Rectal smooth muscle tissue (tissue), 1 donor: Measurements from ENCODE around the gene BABAM1.
"Not testable (repeated sequence)": the region's sequence is repeated elsewhere in the genome, so short reads cannot be mapped to it uniquely, and the experiment has no call there.

Source experiments
- H3K27ac ChIP-seq: one replicate; pipeline ENCODE4 v1.7.0; 2013; ENCODE audit warnings: low read depth, low read length, inconsistent platforms
- H3K27me3 ChIP-seq: one replicate; pipeline ENCODE4 v1.7.0; 2013; ENCODE audit warnings: low read length; ENCODE audit not compliant: control insufficient read depth, insufficient read depth
- H3K36me3 ChIP-seq: one replicate; pipeline ENCODE4 v1.7.0; 2013; ENCODE audit warnings: low read length; ENCODE audit not compliant: control insufficient read depth, insufficient read depth
- H3K4me1 ChIP-seq: one replicate; pipeline ENCODE4 v1.7.0; 2013; ENCODE audit warnings: low read length; ENCODE audit not compliant: control insufficient read depth, insufficient read depth
- H3K4me3 ChIP-seq: one replicate; pipeline ENCODE4 v1.7.0; 2013; ENCODE audit warnings: low read length
- H3K9ac ChIP-seq: one replicate; pipeline ENCODE4 v1.7.0; 2013; ENCODE audit warnings: low read length

Gene BABAM1

DNA sequence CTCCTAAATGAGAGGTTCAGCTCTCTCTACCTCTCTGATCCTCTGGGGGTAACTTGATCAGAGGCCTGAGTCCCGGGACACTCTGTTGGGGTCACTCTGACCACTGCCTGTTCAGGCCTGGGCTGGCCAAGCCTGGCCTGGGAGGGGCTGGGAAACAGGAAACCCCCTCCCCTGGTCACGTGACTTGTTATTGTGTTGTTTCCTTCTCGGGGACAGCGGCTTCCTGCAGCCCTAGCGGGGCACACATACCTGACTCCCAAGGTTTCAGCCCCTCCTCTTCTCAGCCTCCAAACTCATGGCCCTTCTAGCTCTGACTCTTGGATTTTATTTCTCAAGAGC lies 2.6 kb upstream of the BABAM1 start, which contains the start of gene USHBP1:
USHBP1 (minus strand) TSS at position 105 of the 339 bp plus-strand sequence. CDS start 446 bp downstream, outside the sequence.
- H3K9ac ChIP-seq: no peak within 1 kb of the TSS

DNA sequence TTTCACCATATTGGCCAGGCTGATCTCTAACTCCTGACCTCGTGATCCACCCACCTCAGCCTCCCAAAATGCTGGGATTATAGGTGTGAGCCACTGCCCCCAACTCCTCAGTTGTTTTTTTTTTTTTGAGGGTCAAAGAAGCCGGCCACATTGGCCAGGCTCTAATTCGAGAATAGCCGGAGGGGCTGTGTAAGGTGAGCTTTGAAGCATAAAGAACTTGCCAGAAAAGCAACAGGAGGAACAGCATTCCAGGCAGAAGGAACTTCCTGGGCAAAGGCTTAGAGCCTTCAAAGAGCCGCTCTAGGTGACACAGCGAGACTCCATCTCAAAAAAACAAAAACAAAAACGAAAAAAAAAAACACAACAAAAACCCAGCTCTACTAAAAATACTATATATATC lies 1.2 kb upstream of the BABAM1 start:
- H3K27me3 ChIP-seq: no peaks in the 10 kb centered on the region
- no peak overlapping the region for H3K4me3 ChIP-seq
- H3K9ac ChIP-seq: no peak overlapping the region
- H3K36me3 ChIP-seq: peaks cover 2% of the 10 kb centered on the region
- H3K27ac ChIP-seq: no peak overlapping the region
- peaks cover 6% of the 10 kb centered on the region for H3K4me1 ChIP-seq

More for the DNA sequence above, 2.6 kb upstream of the BABAM1 start, which contains the start of gene USHBP1:
- H3K27me3 ChIP-seq: no peaks in the 10 kb centered on the region
- no peak within 1 kb of the TSS for H3K27ac ChIP-seq
- H3K4me1 ChIP-seq: peaks cover 6% of the 10 kb centered on the region
- H3K4me3 ChIP-seq: peak within 1 kb of the TSS; percentile 10
- no peaks in the 10 kb centered on the region for H3K36me3 ChIP-seq

GRCh38 chr19:17266589-17266974 lies 661 bp upstream of the BABAM1 start:
- Histone ChIP-seq H3K36me3 (peaks cover 8% of the 10 kb centered on the region), H3K27ac (peak overlapping the region; percentile 79), H3K27me3 (no peaks in the 10 kb centered on the region), H3K4me1 (peaks cover 6% of the 10 kb centered on the region), H3K4me3 (peak overlapping the region; percentile 44), H3K9ac (no peak overlapping the region)

DNA sequence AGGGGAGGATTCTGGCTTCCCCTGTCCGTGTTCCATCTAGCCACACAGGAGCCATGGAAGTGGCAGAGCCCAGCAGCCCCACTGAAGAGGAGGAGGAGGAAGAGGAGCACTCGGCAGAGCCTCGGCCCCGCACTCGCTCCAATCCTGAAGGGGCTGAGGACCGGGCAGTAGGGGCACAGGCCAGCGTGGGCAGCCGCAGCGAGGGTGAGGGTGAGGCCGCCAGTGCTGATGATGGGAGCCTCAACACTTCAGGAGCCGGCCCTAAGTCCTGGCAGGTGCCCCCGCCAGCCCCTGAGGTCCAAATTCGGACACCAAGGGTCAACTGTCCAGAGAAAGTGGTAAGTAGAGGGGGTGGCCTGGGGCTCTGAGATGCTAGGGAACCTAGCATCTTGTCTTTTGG lies 1.5 kb downstream of the BABAM1 start:
- no peak overlapping the region for H3K4me3 ChIP-seq
- H3K27ac ChIP-seq: no peak overlapping the region
- peaks cover 16% of the 10 kb centered on the region for H3K36me3 ChIP-seq
- H3K4me1 ChIP-seq: peaks cover 6% of the 10 kb centered on the region
- H3K9ac ChIP-seq: no peak overlapping the region
- H3K27me3 ChIP-seq: no peaks in the 10 kb centered on the region

- H3K4me1 ChIP-seq, H3K9ac ChIP-seq, H3K4me3 ChIP-seq, H3K27ac ChIP-seq, H3K27me3 ChIP-seq: not testable (repeated sequence)
- H3K36me3 ChIP-seq: peaks cover 34% of the 10 kb centered on the region
Measured at GRCh38 chr19:17274892-17275291, 7.6 kb downstream of the BABAM1 start.

- Histone ChIP-seq H3K27ac (no peak overlapping the region), H3K4me1 (no peaks in the 10 kb centered on the region), H3K9ac (no peak overlapping the region), H3K4me3 (no peak overlapping the region), H3K27me3 (no peaks in the 10 kb centered on the region), H3K36me3 (peaks cover 32% of the 10 kb centered on the region)
Measured at GRCh38 chr19:17275441-17276175, 8.4 kb downstream of the BABAM1 start.

DNA sequence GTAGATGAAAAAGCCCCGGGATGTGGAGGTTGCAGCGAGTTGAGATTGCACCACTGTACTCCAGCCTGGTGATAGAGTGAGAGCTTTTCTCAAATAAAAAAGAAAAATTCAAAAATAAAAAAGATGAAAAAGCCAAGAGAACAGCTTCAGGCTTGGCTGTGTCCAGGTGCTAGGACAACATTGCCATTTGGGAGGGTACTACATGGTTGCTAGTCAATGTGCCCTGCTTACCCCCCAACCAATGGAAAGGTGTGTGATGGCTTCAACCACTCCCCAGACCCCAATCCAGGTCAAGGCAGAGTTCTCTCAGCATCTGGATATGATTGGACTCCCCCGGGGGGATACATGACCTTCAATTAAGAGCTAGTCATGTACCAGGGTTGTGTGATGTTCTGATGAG lies 12.2 kb downstream of the BABAM1 start:
- Histone ChIP-seq H3K4me1 (no peaks in the 10 kb centered on the region), H3K9ac (no peak overlapping the region), H3K4me3 (no peak overlapping the region), H3K27ac (no peak overlapping the region), H3K27me3 (peaks cover 9% of the 10 kb centered on the region), H3K36me3 (peaks cover 13% of the 10 kb centered on the region)

DNA sequence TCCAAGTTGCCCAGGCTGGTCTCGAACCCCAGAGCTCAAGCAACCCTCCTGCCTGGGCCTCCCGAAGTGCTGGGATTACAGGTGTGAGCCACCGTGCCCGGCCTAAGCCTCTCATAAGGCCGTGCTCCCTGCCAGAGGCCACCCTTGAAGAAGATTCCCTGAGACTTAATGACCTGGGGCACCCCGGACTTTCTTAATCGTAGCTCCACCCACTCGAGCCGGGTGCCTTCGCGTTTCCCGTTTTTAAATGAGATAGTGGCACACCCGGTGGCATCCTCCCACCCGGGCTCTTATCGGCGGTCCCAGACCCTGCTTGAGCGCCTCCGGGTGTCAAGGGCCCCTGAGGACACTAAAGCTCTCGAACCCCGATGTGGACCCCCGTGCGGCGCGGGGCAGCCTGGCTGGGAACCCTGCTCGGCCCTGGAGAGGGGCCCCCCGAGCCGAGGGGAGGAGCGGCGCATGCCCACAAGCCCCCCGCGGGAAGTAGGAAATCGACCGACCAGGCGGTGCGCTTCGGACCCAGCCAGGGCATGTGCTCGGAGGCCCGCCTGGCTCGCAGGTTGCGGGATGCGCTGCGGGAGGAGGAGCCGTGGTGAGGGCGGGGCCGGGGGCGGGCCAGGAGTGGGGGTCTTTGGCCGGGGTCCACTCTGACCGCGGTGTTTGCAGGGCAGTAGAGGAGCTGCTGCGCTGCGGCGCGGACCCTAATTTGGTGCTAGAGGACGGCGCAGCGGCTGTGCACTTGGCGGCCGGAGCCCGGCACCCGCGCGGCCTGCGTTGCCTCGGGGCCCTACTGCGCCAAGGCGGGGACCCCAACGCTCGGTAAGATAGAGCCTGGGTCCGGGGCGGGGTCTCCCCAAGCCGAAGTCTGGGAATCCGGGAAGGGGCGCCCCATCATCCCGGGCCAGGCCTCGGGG lies 14.4 kb downstream of the BABAM1 start, which contains the start of gene ANKLE1:
ANKLE1 (plus strand) TSS at position 511 of the 914 bp plus-strand sequence; CDS start at position 531, 20 bp downstream.
- no peak within 1 kb of the TSS for H3K27ac ChIP-seq
- peak within 1 kb of the TSS; percentile 65 for H3K4me3 ChIP-seq
- peaks cover 3% of the 10 kb centered on the region for H3K36me3 ChIP-seq
- peaks cover 9% of the 10 kb centered on the region for H3K27me3 ChIP-seq
- no peaks in the 10 kb centered on the region for H3K4me1 ChIP-seq
- no peak within 1 kb of the TSS for H3K9ac ChIP-seq

- Histone ChIP-seq H3K27ac (no peak overlapping the region), H3K4me1 (no peaks in the 10 kb centered on the region), H3K9ac (no peak overlapping the region), H3K27me3 (peaks cover 9% of the 10 kb centered on the region), H3K36me3 (no peaks in the 10 kb centered on the region), H3K4me3 (peak overlapping the region; percentile 65)
Measured at GRCh38 chr19:17282488-17283125, 15.4 kb downstream of the BABAM1 start.

DNA sequence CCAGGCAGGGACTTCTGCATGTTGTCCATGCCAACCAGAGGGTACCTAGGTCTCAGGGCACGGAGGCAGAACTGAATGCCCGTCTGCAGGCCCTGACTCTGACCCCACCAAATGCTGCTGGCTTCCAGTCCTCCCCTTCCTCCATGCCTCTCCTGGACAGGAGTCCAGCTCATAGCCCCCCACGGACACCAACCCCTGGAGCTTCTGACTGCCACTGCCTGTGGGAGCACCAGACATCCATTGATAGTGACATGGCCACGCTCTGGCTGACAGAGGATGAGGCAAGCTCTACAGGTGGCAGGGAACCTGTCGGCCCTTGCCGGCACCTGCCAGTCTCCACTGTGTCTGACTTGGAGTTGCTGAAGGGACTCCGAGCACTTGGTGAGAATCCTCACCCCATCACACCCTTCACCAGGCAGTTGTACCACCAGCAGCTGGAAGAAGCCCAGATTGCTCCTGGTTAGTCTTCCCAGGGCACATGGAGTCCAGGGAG lies 16.3 kb downstream of the BABAM1 start:
- no peaks in the 10 kb centered on the region for H3K4me1 ChIP-seq
- H3K27me3 ChIP-seq: peaks cover 9% of the 10 kb centered on the region
- H3K9ac ChIP-seq: no peak overlapping the region
- no peak overlapping the region for H3K4me3 ChIP-seq
- H3K36me3 ChIP-seq: no peaks in the 10 kb centered on the region
- H3K27ac ChIP-seq: no peak overlapping the region

- H3K27ac ChIP-seq: no peak overlapping the region
- no peaks in the 10 kb centered on the region for H3K4me1 ChIP-seq
- H3K9ac ChIP-seq: no peak overlapping the region
- H3K27me3 ChIP-seq: peaks cover 9% of the 10 kb centered on the region
- no peak overlapping the region for H3K4me3 ChIP-seq
- H3K36me3 ChIP-seq: no peaks in the 10 kb centered on the region
Measured at GRCh38 chr19:17285415-17286135, 18.3 kb downstream of the BABAM1 start.
